OCI-LY3 (cell line): Measurements from ENCODE around the gene LST1.

Source experiments
- H2AFZ ChIP-seq: fragments of 200-600, 300-600 bp; shearing (Covaris generic); 2 replicates; pipeline ENCODE4 v1.6.0; 2014; ENCODE audit warnings: antibody characterized with exemption, low read depth, low read length
- H3K27ac ChIP-seq: fragments of 200-600, 300-600 bp; sonication (generic); 2 replicates; pipeline ENCODE4 v1.5.1; 2014; ENCODE audit warnings: mild to moderate bottlenecking, low read length, moderate library complexity, mixed read lengths
- H3K27me3 ChIP-seq: fragments of 200-600, 300-600 bp; sonication (generic); 2 replicates; pipeline ENCODE4 v1.6.1; 2014; ENCODE audit warnings: low read depth, low read length, mixed read lengths
- H3K36me3 ChIP-seq: fragments of 200-600, 300-600 bp; sonication (generic); replicated peaks from 2 replicates; pipeline ENCODE3; 2014; ENCODE audit warnings: low read depth, low read length, mixed read lengths
- H3K4me1 ChIP-seq: fragments of 300-600, 200-600 bp; sonication (generic); 2 replicates; pipeline ENCODE4 v1.6.1; 2014; ENCODE audit warnings: low read length, mixed read lengths
- H3K4me2 ChIP-seq: fragments of 200-600, 300-600 bp; sonication (generic); 2 replicates; pipeline ENCODE4 v1.6.1; 2014; ENCODE audit warnings: low read length, mixed read lengths
- H3K4me3 ChIP-seq: fragments of 300-600, 200-600 bp; sonication (generic); 2 replicates; pipeline ENCODE4 v1.5.1; 2014; ENCODE audit warnings: antibody characterized with exemption, mild to moderate bottlenecking, low read length, moderate library complexity
- H3K79me2 ChIP-seq: fragments of 300-600, 200-600 bp; shearing (Covaris generic); 2 replicates; pipeline ENCODE4 v1.6.1; 2014; ENCODE audit warnings: mild to moderate bottlenecking, low read length, mixed read lengths
- H3K9ac ChIP-seq: fragments of 300-600, 200-600 bp; shearing (Covaris generic); 2 replicates; pipeline ENCODE4 v1.6.0; 2014; ENCODE audit warnings: mild to moderate bottlenecking, low read length, moderate library complexity
- H3K9me3 ChIP-seq: fragments of 200-600, 300-600 bp; shearing (Covaris generic); 2 replicates; pipeline ENCODE4 v1.6.1; 2014; ENCODE audit warnings: low read length, mixed read lengths; ENCODE audit not compliant: insufficient read depth
- H4K20me1 ChIP-seq: fragments of 200-600, 300-600 bp; sonication (generic); 2 replicates; pipeline ENCODE4 v1.6.1; 2016; ENCODE audit warnings: low read length, mixed read lengths; ENCODE audit not compliant: insufficient read depth
- EZH2phosphoT487 ChIP-seq: fragments of 200-600 bp; shearing (Covaris generic); IDR thresholded peaks from 2 replicates; pipeline ENCODE4 v1.6.1; 2018; ENCODE audit warnings: antibody characterized with exemption, mixed run types, low read depth
- TF ChIP-seq, protein P1 (sequence below): fragments of 200-600, 300-600 bp; sonication (generic); IDR thresholded peaks from 2 replicates; pipeline ENCODE4 v1.5.1; 2014; ENCODE audit warnings: antibody characterized with exemption, low read length, low read depth

LST1 gene

DNA sequence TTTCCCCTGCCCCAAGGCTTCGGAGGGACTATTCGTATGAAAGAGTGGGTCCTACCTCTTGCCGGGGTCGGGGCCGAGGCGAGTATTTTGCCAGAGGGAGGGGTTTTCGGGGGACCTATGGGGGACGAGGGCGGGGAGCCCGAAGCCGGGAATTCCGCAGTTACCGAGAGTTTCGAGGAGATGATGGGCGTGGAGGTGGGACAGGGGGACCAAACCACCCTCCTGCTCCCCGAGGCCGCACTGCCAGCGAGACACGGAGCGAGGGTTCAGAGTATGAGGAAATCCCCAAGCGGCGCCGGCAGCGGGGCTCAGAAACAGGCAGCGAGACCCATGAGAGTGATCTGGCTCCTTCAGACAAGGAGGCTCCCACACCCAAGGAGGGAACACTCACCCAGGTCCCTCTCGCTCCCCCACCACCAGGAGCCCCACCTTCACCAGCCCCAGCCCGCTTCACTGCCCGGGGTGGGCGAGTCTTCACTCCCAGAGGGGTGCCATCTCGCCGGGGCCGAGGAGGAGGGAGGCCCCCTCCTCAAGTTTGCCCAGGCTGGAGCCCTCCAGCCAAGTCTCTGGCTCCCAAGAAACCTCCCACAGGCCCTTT, 45.7 kb downstream of the LST1 start:
- Histone ChIP-seq H3K4me2 (no peak overlapping the region), H3K27me3 (no peaks in the 10 kb centered on the region), H3K79me2 (no peaks in the 10 kb centered on the region), H3K36me3 (peaks cover 40% of the 10 kb centered on the region), H3K27ac (no peak overlapping the region), H3K9me3 (no peaks in the 10 kb centered on the region), H3K4me3 (no peak overlapping the region), H2AFZ (no peak overlapping the region), H3K4me1 (no peaks in the 10 kb centered on the region), H3K9ac (no peak overlapping the region), H4K20me1 (no peaks in the 10 kb centered on the region)
- no peak for TF ChIP-seq EZH2phosphoT487
- TF ChIP-seq, protein P1, sequence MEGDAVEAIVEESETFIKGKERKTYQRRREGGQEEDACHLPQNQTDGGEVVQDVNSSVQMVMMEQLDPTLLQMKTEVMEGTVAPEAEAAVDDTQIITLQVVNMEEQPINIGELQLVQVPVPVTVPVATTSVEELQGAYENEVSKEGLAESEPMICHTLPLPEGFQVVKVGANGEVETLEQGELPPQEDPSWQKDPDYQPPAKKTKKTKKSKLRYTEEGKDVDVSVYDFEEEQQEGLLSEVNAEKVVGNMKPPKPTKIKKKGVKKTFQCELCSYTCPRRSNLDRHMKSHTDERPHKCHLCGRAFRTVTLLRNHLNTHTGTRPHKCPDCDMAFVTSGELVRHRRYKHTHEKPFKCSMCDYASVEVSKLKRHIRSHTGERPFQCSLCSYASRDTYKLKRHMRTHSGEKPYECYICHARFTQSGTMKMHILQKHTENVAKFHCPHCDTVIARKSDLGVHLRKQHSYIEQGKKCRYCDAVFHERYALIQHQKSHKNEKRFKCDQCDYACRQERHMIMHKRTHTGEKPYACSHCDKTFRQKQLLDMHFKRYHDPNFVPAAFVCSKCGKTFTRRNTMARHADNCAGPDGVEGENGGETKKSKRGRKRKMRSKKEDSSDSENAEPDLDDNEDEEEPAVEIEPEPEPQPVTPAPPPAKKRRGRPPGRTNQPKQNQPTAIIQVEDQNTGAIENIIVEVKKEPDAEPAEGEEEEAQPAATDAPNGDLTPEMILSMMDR, result no peak

DNA sequence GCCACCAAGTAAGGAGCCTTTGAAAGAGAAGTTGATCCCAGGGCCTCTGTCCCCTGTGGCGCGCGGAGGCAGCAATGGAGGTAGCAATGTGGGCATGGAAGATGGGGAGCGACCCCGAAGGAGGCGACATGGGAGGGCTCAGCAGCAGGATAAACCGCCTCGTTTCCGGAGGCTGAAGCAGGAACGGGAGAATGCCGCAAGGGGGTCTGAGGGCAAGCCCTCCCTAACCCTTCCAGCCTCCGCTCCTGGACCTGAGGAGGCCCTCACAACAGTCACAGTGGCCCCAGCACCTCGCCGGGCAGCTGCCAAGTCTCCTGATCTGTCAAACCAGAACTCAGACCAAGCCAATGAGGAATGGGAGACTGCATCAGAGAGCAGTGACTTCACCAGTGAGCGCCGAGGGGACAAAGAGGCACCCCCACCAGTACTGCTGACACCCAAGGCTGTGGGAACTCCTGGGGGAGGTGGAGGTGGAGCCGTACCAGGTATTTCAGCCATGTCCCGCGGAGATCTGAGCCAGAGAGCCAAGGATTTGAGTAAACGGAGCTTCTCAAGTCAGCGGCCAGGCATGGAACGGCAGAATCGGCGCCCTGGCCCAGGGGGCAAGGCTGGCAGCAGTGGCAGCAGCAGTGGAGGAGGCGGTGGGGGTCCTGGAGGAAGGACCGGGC, 46.3 kb downstream of the LST1 start:
- Histone ChIP-seq H3K36me3 (peaks cover 36% of the 10 kb centered on the region), H3K79me2 (no peaks in the 10 kb centered on the region), H3K27me3 (no peaks in the 10 kb centered on the region), H3K4me3 (no peak overlapping the region), H2AFZ (no peak overlapping the region), H3K9ac (no peak overlapping the region), H4K20me1 (no peaks in the 10 kb centered on the region), H3K4me1 (no peaks in the 10 kb centered on the region), H3K9me3 (no peaks in the 10 kb centered on the region), H3K4me2 (no peak overlapping the region), H3K27ac (no peak overlapping the region)
- TF ChIP-seq, protein P1, result no peak
- no peak for TF ChIP-seq EZH2phosphoT487

GRCh38 chr6:31633447-31633846, 47.4 kb downstream of the LST1 start:
- peaks cover 37% of the 10 kb centered on the region for H3K36me3 ChIP-seq
- H4K20me1 ChIP-seq, result no peaks in the 10 kb centered on the region
- no peak overlapping the region for H3K4me2 ChIP-seq
- no peaks in the 10 kb centered on the region for H3K79me2 ChIP-seq
- no peak overlapping the region for H3K27ac ChIP-seq
- H2AFZ ChIP-seq, result no peak overlapping the region
- H3K4me3 ChIP-seq, result no peak overlapping the region
- H3K27me3 ChIP-seq, result no peaks in the 10 kb centered on the region
- no peaks in the 10 kb centered on the region for H3K4me1 ChIP-seq
- no peaks in the 10 kb centered on the region for H3K9me3 ChIP-seq
- TF ChIP-seq, protein P1, result no peak
- TF ChIP-seq EZH2phosphoT487, result no peak
- no peak overlapping the region for H3K9ac ChIP-seq

DNA sequence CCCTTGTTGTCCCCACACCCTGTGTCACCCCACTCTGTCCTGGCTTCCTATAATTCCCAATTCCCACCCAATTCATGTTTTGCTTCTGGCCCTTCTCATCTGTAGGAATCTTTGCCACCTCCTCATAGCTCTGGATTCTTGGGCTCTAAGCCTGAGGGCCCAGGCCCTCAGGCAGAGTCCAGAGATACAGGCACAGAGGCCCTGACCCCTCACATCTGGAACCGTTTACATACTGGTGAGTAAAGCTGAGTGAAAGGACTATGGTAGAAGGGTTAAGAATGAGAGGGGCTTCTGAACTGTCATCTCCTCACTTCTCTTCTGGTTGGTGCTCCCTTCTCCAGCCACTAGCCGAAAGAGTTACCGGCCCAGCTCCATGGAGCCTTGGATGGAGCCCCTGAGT, 48.1 kb downstream of the LST1 start:
- Histone ChIP-seq H4K20me1 (no peaks in the 10 kb centered on the region), H3K9ac (no peak overlapping the region)

More for the DNA sequence above, 48.1 kb downstream of the LST1 start:
- H3K79me2 ChIP-seq, result no peaks in the 10 kb centered on the region
- H3K4me3 ChIP-seq, result no peak overlapping the region
- H3K36me3 ChIP-seq, result peaks cover 32% of the 10 kb centered on the region
- no peak overlapping the region for H3K4me2 ChIP-seq
- no peak overlapping the region for H3K27ac ChIP-seq
- TF ChIP-seq EZH2phosphoT487, result no peak
- TF ChIP-seq, protein P1, result no peak
- no peaks in the 10 kb centered on the region for H3K4me1 ChIP-seq
- no peak overlapping the region for H2AFZ ChIP-seq
- H3K9me3 ChIP-seq, result no peaks in the 10 kb centered on the region
- no peaks in the 10 kb centered on the region for H3K27me3 ChIP-seq
